Aorta (tissue), 5 donors: ENCODE results near the gene NETO1. TPM values are rescaled to one million over a fixed set of nuclear protein-coding genes. Genes with fewer than 3 reads are reported as not detected.

Experiments used
- ATAC-seq: fragments of 200-7000 bp; cut with Tn5 transposase; one replicate; pipeline ENCODE4 v1.9.1; 2022; ENCODE audit warnings: moderate library complexity; ENCODE audit not compliant: low FRiP score
- DNase-seq, 2 donors: peaks; one replicate each; pipeline ENCODE4 v3.0.0-alpha.2; 2020
- H3K27ac ChIP-seq, 2 donors: one replicate each; pipeline ENCODE4 v1.5.1; 2013; ENCODE audit warnings: low read length in 2 of 2, mild to moderate bottlenecking in 2 of 2, moderate library complexity in 2 of 2, control low read depth in 1 of 2, inconsistent platforms in 1 of 2, low read depth in 1 of 2
- H3K27me3 ChIP-seq, 2 donors: one replicate each; pipeline ENCODE4 v1.6.1; 2013; ENCODE audit warnings: control low read depth in 1 of 2, low read length in 1 of 2, mild to moderate bottlenecking in 1 of 2, moderate library complexity in 1 of 2; ENCODE audit not compliant: insufficient read depth in 2 of 2, control insufficient read depth in 1 of 2
- H3K36me3 ChIP-seq, 2 donors: one replicate each; pipeline ENCODE4 v1.6.1; 2013; ENCODE audit warnings: control low read depth in 1 of 2, low read length in 1 of 2, mild to moderate bottlenecking in 1 of 2; ENCODE audit not compliant: insufficient read depth in 2 of 2, control insufficient read depth in 1 of 2
- H3K4me1 ChIP-seq, 2 donors: one replicate each; pipeline ENCODE4 v1.6.1; 2013; ENCODE audit warnings: low read length in 2 of 2, control low read depth in 1 of 2, mild to moderate bottlenecking in 1 of 2, moderate library complexity in 1 of 2; ENCODE audit not compliant: insufficient read depth in 2 of 2, control insufficient read depth in 1 of 2
- H3K4me3 ChIP-seq, 2 donors: one replicate each; pipeline ENCODE4 v1.5.1; 2013; ENCODE audit warnings: low read length in 2 of 2, control low read depth in 1 of 2, mild to moderate bottlenecking in 1 of 2
- H3K9me3 ChIP-seq: one replicate; pipeline ENCODE4 v1.6.1; 2013; ENCODE audit warnings: mild to moderate bottlenecking, low read length; ENCODE audit not compliant: control insufficient read depth
- WGBS, 2 donors: extraction: QIAGEN DNeasy Blood & Tissue Kit; methylation state at CpG; one replicate each; pipeline ENCODE4 v1.1.7; 2013; 5-methylcytosine and 5-hydroxymethylcytosine counted together
- intact Hi-C, 2 donors: fragments of 100-400 bp; cut with DNase I; formaldehyde crosslinking; loops; one replicate each; pipeline versions ENCODE4 v1.14.2 to v1.15.0; 2022
- polyA plus RNA-seq, 2 donors: library from polyadenylated mRNA; stranded (reverse); fragments of 200-250 nt; gene quantifications; one replicate each; pipeline ENCODE4 v1.2.3, GENCODE V29; 2013
- total RNA-seq, 2 donors: library from RNA; stranded (reverse); fragmentation: NEBNext Ultra II Directional; extraction: Animal tissue kit (Norgen Biotek cat#: 25700); gene quantifications; one replicate each; pipeline ENCODE4 v1.2.1, GENCODE V29; 2021
- donor health status: healthy with polysubstance abuse.
- donor health status: Bipolar disorder and iron deficiency.
- donor health status: DM: no; HTN: no; CAD: no.
- donor health status: DM: no; HTN: no; CAD: no.
- donor health status: DM: yes; HTN: yes; CAD: no.

Gene NETO1
- total and polyA plus RNA-seq, 4 donors, result 3.8 TPM; not detected in 3

DNA sequence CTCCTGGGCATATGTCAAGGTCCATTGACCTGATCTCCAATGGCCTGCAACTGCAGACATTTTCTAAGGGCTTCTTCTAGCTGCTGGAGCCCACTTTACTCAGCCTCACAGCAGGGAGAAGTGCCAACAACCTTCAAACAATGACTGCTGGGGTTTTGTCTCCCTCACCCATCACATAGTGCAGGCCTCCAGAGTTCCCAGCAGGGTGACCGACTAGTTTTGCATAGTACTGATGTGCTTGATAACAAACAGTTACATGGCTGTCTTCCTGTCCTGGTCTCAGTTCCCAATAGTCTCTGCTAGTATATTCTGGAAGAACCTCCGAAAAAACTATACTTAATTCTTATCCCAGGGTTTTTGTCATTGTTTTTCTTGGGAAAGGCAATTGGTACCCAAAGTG is 10.4 kb upstream of the NETO1 start:
- H3K4me3 ChIP-seq, result no peak overlapping the region
- intact Hi-C loops, result no loop called here
- ATAC-seq (no peak), DNase-seq (no peak)
- H3K27ac ChIP-seq, result no peak overlapping the region
- no peaks in the 10 kb centered on the region for H3K36me3 ChIP-seq
- no peaks in the 10 kb centered on the region for H3K4me1 ChIP-seq
- H3K9me3 ChIP-seq, result peaks cover 2% of the 10 kb centered on the region
- H3K27me3 ChIP-seq, result no peaks in the 10 kb centered on the region
- 38 to 46% methylated on average over 2 of the region's 2 CpGs for WGBS, 2 donors

DNA sequence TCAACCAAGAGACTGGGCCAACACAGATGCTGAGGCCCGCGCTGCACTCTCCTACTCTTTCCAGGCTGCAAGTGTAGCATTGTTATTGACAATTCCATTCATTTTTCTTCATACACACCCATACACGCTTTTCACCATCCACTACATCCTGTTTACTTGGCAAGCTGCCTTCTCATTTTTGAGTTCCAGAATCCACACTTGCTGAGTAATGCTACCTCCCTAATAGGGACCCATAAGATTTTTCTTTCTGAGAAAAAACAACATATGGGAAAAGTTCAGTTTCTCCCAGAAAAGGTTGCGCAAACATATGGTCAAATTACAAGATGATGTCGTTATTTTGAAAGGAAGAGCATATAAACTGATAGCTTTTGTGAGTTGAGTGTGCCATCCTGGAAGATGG is 3.3 kb upstream of the NETO1 start:
- 59 to 60% methylated on average over 5 of the region's 5 CpGs for WGBS, 2 donors
- Histone ChIP-seq H3K4me1 (no peaks in the 10 kb centered on the region), H3K4me3 (no peak overlapping the region), H3K27ac (no peak overlapping the region), H3K36me3 (no peaks in the 10 kb centered on the region), H3K27me3 (no peaks in the 10 kb centered on the region), H3K9me3 (no peaks in the 10 kb centered on the region)
- ATAC-seq (no peak), DNase-seq (no peak)
- intact Hi-C loops, result no loop called here

DNA sequence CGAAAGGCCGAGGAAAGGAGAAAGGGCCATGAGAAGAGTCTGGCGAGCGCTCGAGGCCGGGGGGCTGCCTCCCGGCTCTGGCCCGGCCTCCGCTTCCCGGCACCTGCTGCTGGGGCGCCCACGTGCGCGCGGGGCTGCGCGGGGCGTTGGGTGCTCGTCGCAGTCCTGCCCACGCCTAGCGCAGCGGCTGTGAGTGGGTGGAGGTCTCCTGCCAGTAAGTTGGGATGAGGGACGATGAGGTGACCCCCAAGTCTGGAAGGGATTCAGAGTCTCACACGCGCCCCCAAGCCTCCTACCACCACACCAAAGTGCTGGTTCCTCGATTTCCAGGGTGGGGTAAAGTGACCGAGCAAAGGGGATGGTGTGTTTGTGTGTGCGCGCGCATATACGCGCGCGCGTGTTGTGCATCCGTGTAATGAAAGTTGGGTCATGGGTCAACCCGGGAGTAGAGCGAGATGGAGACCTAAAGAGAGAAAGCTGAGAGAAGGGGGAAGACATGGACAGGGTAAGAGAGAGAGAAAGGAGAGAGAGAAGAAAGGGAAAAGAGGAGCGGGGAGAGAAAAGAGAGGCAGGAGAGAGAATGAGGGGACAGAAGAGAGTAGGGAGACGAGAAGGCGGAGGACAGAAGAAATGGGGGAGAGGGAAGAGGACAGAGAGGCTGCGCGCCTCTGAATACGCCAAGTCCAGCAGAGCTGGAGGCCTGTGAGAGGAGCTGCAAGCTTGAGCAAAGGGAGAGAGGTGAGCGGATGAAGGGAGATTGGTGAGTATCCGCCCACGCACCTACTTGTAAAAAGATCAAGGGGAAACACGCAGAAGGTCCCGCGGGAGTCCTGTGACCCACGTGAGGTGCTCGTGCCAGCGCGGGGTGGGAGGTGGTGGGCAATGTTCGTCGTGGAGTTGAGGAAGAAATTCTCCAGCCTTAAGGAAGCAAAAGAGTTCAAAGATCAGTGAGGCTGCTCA is 1.7 kb upstream of the NETO1 start:
- intact Hi-C loops, result loop anchor here in 1 of 2 donors (10.0 kb wide), 1 partner anchor 65 kb away; no protein-coding TSS in a partner anchor
- no peak overlapping the region for H3K4me3 ChIP-seq
- 4 to 5% methylated on average over 49 to 57 of the region's 57 CpGs for WGBS, 2 donors

DNA sequence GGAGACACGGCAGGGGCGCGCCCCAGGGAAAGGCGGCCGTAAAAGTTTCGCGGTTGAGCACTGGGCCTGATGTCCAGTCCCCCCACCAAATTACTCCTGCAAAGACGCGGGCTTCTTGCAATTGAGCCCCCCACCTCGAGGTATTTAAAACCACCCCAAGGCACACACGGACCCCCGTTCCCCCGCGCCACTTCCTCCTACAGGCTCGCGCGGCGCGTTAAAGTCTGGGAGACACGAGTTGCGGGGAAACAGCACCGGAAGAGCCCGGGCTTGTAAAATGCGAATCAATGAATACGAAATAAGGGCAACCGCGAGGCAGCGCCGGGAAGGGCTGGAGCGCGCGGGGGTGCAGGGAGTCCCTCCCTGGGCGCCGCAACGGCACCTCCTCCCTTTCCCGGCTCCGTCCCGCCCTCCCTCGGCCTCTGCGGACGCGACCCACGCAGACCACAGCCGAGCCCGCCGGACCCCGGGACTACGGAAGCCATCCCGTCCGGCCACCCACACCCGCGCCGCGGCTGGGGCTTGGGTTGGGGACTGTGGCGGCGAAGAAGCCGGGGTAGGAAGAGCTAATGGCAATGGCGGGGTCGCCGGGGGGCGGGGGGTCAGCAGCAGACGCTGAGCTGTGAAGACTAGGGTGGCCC is 918 bp upstream of the NETO1 start:
- intact Hi-C loops, result loop anchor here in 1 of 2 donors (10.0 kb wide), 1 partner anchor 64 kb away; no protein-coding TSS in a partner anchor
- Histone ChIP-seq H3K27me3 (no peaks in the 10 kb centered on the region), H3K4me1 (no peaks in the 10 kb centered on the region), H3K36me3 (no peaks in the 10 kb centered on the region), H3K9me3 (no peaks in the 10 kb centered on the region), H3K4me3 (peak overlapping the region in 1 of 2 donors; percentile 4), H3K27ac (no peak overlapping the region)
- 1% methylated on average over 56 to 62 of the region's 62 CpGs for WGBS, 2 donors
- ATAC-seq, result peak; percentile 42
- DNase-seq, result no peak

More for the DNA sequence above, 1.7 kb upstream of the NETO1 start:
- ATAC-seq, result no peak
- H3K36me3 ChIP-seq, result no peaks in the 10 kb centered on the region
- H3K27me3 ChIP-seq, result no peaks in the 10 kb centered on the region
- no peaks in the 10 kb centered on the region for H3K4me1 ChIP-seq
- H3K27ac ChIP-seq, result no peak overlapping the region
- H3K9me3 ChIP-seq, result no peaks in the 10 kb centered on the region
- DNase-seq, result no peak

DNA sequence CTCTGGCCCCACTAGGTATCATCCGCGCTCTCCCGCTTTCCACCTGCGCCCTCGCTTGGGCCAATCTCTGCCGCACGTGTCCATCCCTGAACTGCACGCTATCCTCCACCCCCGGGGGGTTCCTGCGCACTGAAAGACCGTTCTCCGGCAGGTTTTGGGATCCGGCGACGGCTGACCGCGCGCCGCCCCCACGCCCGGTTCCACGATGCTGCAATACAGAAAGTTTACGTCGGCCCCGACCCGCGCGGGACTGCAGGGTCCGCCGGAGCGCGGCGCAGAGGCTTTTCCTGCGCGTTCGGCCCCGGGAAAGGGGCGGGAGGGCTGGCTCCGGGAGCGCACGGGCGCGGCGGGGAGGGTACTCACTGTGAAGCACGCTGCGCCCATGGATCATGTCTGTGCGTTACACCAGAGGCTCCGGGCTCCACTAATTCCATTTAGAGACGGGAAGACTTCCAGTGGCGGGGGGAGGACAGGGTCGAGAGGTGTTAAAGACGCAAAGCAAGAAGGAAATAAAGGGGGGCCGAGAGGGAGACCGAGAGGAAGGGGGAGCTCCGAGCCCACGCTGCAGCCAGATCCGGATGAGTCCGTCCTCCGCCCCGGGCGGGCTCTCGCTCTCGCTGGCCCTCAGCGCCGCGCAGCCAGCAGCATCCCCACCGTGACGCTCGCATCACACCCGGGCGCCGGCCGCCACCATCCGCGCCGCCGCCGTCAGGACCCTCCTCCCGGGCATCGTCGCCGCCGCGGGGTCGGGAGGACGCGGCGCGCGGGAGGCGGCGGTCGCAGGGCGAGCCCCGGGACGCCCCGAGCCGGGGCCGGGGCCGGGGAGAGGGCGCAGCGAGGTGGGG is 664 bp downstream of the NETO1 start:
- Histone ChIP-seq H3K9me3 (no peaks in the 10 kb centered on the region), H3K36me3 (no peaks in the 10 kb centered on the region), H3K27me3 (no peaks in the 10 kb centered on the region), H3K27ac (no peak overlapping the region), H3K4me3 (peak overlapping the region in 1 of 2 donors; percentile 4), H3K4me1 (no peaks in the 10 kb centered on the region)
- 1% methylated on average over 62 to 102 of the region's 102 CpGs for WGBS, 2 donors
- no peak for ATAC-seq
- DNase-seq, result no peak
- intact Hi-C loops, result loop anchor here in 1 of 2 donors (10.0 kb wide), 1 partner anchor 62 kb away; no protein-coding TSS in a partner anchor

- Histone ChIP-seq H3K27me3 (no peaks in the 10 kb centered on the region), H3K4me1 (no peaks in the 10 kb centered on the region), H3K9me3 (no peaks in the 10 kb centered on the region), H3K36me3 (no peaks in the 10 kb centered on the region), H3K4me3 (no peak overlapping the region), H3K27ac (no peak overlapping the region)
- DNase-seq (no peak), ATAC-seq (no peak)
- intact Hi-C loops, result loop anchor here in 1 of 2 donors (10.0 kb wide), 1 partner anchor 62 kb away; no protein-coding TSS in a partner anchor
- 3 to 4% methylated on average over 18 of the region's 18 CpGs for WGBS, 2 donors
These were observed 1.3 kb downstream of the NETO1 start for GRCh38 chr18:72866442-72866900.

GRCh38 chr18:72863754-72864153 is 4.0 kb downstream of the NETO1 start:
- no peaks in the 10 kb centered on the region for H3K36me3 ChIP-seq
- H3K4me3 ChIP-seq, result no peak overlapping the region
- no peak overlapping the region for H3K27ac ChIP-seq
- intact Hi-C loops, result loop anchor here in 1 of 2 donors (10.0 kb wide), 1 partner anchor 59 kb away; no protein-coding TSS in a partner anchor
- DNase-seq, result no peak
- no peaks in the 10 kb centered on the region for H3K4me1 ChIP-seq
- 82 to 85% methylated on average over 9 of the region's 9 CpGs for WGBS, 2 donors
- no peaks in the 10 kb centered on the region for H3K9me3 ChIP-seq
- H3K27me3 ChIP-seq, result no peaks in the 10 kb centered on the region
- no peak for ATAC-seq

GRCh38 chr18:72859088-72859487 is 8.7 kb downstream of the NETO1 start:
- Histone ChIP-seq H3K4me1 (no peaks in the 10 kb centered on the region), H3K27ac (no peak overlapping the region), H3K4me3 (no peak overlapping the region), H3K27me3 (no peaks in the 10 kb centered on the region), H3K36me3 (no peaks in the 10 kb centered on the region), H3K9me3 (no peaks in the 10 kb centered on the region)
- no peak for ATAC-seq
- no peak for DNase-seq
- 80 to 85% methylated on average over 4 of the region's 4 CpGs for WGBS, 2 donors
- intact Hi-C loops, result no loop called here
